Epithelial cell of esophagus (primary cell): Measurements from ENCODE around the gene LTBP1.
"Not testable (repeated sequence)": the region's sequence is repeated elsewhere in the genome, so short reads cannot be mapped to it uniquely, and the experiment has no call there.

Source experiments
- DNase-seq: peaks from one replicate; pipeline ENCODE4 v3.0.0; 2010; ENCODE audit warnings: low read depth
- H3K4me3 ChIP-seq: 2 replicates; pipeline ENCODE4 v1.5.1; 2011; ENCODE audit warnings: mild to moderate bottlenecking, low read length, control low read depth
- TF ChIP-seq, protein P1 (sequence below): IDR thresholded peaks from 2 replicates; pipeline ENCODE4 v1.5.1; 2011; ENCODE audit warnings: low read depth, mild to moderate bottlenecking, low read length, control low read depth, inconsistent platforms; ENCODE audit not compliant: insufficient read depth; ENCODE audit errors: missing control alignments

LTBP1 gene

DNA sequence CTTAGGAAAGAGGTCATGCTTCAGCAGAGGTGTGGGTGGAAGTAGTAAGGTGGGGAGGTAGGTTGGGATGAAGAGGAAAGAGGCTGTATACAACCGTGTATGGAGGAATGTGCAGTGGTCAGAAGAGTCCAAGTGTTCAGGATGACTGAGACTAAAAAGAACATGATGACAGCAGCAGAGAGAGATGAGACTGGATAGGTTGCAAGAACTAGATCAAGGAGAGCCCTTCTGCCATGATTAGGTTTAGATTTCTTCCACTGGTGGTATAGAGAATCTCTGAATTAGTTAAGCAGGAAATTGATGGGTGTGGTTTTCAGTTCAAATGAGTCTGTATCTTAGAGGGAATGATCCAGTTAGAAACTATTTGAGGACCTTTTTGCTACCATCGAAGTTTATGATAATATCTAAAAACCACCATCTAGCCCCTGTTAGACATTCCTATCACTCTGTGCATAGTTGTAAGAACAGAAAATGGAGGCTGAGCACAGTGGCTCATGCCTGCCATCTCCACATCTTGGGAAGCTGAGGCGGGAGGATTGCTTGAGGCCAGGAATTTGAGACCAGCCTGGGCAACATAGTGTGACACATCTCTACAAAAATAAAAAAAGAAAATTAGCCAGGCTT is 221.0 kb downstream of the LTBP1 start:
- DNase-seq = no peak
- no peak overlapping the region for H3K4me3 ChIP-seq
- TF ChIP-seq, protein P1, sequence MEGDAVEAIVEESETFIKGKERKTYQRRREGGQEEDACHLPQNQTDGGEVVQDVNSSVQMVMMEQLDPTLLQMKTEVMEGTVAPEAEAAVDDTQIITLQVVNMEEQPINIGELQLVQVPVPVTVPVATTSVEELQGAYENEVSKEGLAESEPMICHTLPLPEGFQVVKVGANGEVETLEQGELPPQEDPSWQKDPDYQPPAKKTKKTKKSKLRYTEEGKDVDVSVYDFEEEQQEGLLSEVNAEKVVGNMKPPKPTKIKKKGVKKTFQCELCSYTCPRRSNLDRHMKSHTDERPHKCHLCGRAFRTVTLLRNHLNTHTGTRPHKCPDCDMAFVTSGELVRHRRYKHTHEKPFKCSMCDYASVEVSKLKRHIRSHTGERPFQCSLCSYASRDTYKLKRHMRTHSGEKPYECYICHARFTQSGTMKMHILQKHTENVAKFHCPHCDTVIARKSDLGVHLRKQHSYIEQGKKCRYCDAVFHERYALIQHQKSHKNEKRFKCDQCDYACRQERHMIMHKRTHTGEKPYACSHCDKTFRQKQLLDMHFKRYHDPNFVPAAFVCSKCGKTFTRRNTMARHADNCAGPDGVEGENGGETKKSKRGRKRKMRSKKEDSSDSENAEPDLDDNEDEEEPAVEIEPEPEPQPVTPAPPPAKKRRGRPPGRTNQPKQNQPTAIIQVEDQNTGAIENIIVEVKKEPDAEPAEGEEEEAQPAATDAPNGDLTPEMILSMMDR = no peak

DNA sequence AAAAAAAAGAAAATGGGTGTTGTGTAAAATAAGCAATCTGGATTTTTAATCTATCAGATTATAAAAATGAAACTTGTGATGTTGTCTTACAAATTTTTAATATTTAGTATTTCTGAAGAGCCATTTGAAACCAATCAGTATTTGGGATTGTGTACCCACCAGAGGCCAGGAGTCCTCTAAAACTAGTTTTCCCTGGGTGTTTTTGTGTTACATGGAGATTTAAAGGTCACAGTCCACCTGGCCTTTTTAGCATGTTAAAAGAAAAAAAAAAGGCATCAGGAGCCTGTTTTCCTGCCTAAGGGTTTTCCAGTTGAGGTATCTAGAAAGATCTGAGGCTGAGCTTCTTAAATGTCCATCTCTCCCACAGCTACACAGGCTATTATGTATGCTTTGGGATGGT is 221.7 kb downstream of the LTBP1 start:
- no peak for DNase-seq

DNA sequence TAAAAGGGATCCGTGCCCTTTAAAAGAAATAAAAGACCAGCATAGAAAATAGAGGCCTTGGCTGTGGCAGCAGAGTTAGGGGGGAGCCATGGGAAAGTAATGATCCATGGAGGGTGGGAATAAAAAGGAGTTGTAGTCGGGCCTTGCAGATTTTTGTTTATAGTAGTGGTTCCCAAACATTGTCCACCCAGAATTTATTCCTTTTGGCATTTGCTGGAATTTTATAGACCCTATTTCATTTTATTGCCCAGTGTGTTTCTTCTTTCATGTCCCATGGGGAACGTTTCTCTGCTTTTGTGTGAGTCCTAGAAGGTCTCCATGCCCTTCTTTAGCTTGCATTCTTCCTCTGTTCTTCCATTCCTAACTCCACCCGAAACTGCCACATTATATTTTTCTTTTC is 222.2 kb downstream of the LTBP1 start:
- no peak overlapping the region for H3K4me3 ChIP-seq
- TF ChIP-seq, protein P1 = no peak
- no peak for DNase-seq

More for the DNA sequence above, 221.7 kb downstream of the LTBP1 start:
- H3K4me3 ChIP-seq = no peak overlapping the region
- TF ChIP-seq, protein P1 = no peak

DNA sequence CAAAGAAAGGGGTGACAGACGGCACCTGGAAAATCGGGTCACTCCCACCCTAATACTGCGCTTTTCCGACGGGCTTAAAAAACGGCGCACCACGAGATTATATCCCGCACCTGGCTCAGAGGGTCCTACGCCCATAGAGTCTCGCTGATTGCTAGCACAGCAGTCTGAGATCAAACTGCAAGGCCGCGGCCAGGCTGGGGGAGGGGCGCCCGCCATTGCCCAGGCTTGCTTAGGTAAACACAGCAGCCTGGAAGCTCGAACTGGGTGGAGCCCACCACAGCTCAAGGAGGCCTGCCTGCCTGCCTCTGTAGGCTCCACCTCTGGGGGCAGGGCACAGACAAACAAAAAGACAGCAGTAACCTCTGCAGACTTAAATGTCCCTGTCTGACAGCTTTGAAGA is 223.5 kb downstream of the LTBP1 start:
- not testable (repeated sequence) for DNase-seq, H3K4me3 ChIP-seq

DNA sequence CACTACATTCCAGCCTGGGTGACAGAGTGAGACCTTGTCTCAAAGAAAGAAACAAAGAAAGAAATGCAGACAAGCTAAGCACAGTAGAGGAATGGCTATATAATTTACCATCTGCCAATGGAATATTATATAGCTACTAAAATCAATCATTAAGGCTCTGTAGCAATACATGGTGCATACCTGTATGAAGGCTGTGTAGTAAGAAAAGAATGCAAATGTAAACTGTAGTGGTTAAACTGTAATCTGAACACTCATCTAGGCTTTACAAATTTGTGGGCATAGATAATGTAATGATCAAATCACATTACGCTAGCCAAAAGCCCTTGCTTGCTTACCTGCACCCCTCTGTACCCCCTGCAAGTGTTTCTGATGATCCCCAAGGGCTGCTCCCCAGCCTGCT is 230.9 kb downstream of the LTBP1 start:
- no peak for DNase-seq
- H3K4me3 ChIP-seq = no peak overlapping the region
- TF ChIP-seq, protein P1 = no peak

DNA sequence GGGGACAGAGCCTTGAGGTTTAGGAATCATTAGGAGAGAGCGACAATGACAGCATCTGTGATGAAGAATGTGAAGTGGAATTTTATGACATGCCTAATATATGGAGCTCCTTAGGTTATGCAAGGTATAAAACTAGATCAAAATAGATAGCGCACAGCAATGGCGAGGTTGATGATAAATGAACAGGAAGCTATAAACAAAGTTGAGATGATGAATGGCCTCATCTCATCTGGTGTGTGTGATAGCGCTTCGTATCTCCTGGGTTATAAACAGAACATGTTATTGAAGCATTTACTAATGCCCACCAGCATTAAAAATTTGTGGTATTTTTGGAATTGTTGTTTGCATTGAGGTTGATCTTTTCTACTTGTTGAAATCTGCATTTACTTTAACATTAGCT is 231.5 kb downstream of the LTBP1 start:
- H3K4me3 ChIP-seq = no peak overlapping the region
- TF ChIP-seq, protein P1 = no peak
- no peak for DNase-seq

DNA sequence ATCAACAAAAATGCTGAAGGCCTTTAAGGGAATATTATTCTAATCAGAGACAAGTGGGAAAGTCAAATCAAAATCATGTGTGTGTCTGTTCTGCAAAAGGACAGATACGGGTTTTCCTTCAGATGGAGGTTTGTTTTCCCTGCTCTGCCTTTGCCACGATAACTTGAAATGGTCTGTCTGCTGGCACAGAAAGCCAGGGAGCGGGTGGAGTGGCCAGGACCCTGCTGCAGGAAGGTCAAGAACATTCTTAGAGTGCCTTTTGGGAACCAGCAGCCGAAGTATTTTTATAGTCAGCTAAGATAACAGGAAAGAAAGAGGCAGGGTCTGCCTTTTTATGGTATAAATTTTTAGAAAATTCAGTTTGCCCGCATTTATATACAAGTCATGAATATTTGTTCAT is 234.2 kb downstream of the LTBP1 start:
- TF ChIP-seq, protein P1 = no peak
- H3K4me3 ChIP-seq = no peak overlapping the region
- DNase-seq = no peak
